Uterus (tissue), 2 donors: Measurements from ENCODE around the gene C1QTNF3.

Source experiments
- POLR2A ChIP-seq, 2 donors: fragments of 450-650 bp; IDR thresholded peaks; one replicate each; pipeline ENCODE4 v1.6.1; 2016; ENCODE audit warnings: antibody characterized with exemption in 2 of 2, mild to moderate bottlenecking in 1 of 2, moderate library complexity in 1 of 2
- TF ChIP-seq, protein P1 (sequence below), 4 experiments: fragments of 200-600 bp in 2 of 4; fragments of 450-650 bp in 2 of 4; sonication (generic) in 2 of 4; IDR thresholded peaks; one replicate each; pipeline ENCODE4 v1.5.1; 2016 to 2019; ENCODE audit warnings: antibody characterized with exemption in 4 of 4, mild to moderate bottlenecking in 2 of 4, moderate library complexity in 1 of 4

DNA sequence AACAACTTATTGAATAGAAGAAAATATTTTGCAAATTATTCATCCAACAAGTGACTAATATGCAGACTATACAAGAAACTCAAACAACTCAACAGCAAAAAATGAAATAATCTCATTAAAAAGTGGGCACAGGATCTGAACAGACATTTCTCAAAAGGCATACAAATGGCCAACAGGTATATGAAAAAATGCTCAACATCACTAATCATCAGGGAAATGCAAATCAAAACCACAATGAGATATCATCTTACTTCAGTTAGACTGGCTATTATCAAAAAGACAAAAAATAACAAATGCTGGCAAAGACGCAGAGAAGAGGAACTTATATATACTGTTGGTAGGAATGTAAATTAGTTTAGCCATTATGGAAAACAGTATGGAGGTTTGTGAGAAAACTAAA, 33.4 kb downstream of the C1QTNF3 start:
- TF ChIP-seq, protein P1, sequence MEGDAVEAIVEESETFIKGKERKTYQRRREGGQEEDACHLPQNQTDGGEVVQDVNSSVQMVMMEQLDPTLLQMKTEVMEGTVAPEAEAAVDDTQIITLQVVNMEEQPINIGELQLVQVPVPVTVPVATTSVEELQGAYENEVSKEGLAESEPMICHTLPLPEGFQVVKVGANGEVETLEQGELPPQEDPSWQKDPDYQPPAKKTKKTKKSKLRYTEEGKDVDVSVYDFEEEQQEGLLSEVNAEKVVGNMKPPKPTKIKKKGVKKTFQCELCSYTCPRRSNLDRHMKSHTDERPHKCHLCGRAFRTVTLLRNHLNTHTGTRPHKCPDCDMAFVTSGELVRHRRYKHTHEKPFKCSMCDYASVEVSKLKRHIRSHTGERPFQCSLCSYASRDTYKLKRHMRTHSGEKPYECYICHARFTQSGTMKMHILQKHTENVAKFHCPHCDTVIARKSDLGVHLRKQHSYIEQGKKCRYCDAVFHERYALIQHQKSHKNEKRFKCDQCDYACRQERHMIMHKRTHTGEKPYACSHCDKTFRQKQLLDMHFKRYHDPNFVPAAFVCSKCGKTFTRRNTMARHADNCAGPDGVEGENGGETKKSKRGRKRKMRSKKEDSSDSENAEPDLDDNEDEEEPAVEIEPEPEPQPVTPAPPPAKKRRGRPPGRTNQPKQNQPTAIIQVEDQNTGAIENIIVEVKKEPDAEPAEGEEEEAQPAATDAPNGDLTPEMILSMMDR (IDR thresholded peaks at IDR 0.05), result no peak
- no peak for TF ChIP-seq POLR2A (IDR thresholded peaks at IDR 0.05)
